SK-N-MC (cell line): ENCODE results near the gene ADPGK.
A peak's percentile ranks its signal among the peaks of the same experiment; 100 is the strongest.

Experiments
- DNase-seq: peaks from one replicate; pipeline ENCODE4 v3.0.0-alpha.2; 2011; ENCODE audit warnings: low read depth, low spot score
- H3K27ac ChIP-seq: fragments of 200-600 bp; sonication (generic); 2 replicates; pipeline ENCODE4 v1.5.1; 2016; ENCODE audit warnings: mixed run types
- H3K36me3 ChIP-seq: fragments of 200-600 bp; sonication (generic); 2 replicates; pipeline ENCODE4 v1.6.1; 2017; ENCODE audit warnings: antibody characterized with exemption, low read length, mixed read lengths; ENCODE audit not compliant: insufficient read depth
- H3K4me3 ChIP-seq: fragments of 200-600 bp; sonication (generic); 2 replicates; pipeline ENCODE4 v1.5.1; 2016
- H3K9ac ChIP-seq: fragments of 200-600 bp; sonication (generic); 2 replicates; pipeline ENCODE4 v1.8.0; 2017; ENCODE audit warnings: mixed run types, mixed read lengths; ENCODE audit not compliant: insufficient read length
- H3K9me3 ChIP-seq: fragments of 200-600 bp; sonication (generic); 2 replicates; pipeline ENCODE4 v1.6.1; 2017; ENCODE audit warnings: low read depth, mild to moderate bottlenecking, antibody characterized with exemption, low read length, moderate library complexity, mixed read lengths
- EZH2 ChIP-seq: fragments of 200-600 bp; sonication (generic); IDR thresholded peaks from one replicate; pipeline ENCODE4 v1.6.1; 2017; ENCODE audit warnings: antibody characterized with exemption
- FOXP2 ChIP-seq: optimal IDR thresholded peaks from 2 replicates; pipeline ENCODE3; 2011; ENCODE audit warnings: mild to moderate bottlenecking, moderate library complexity; ENCODE audit not compliant: insufficient read depth; ENCODE audit errors: extremely low read length, control extremely low read depth
- POLR2AphosphoS5 ChIP-seq: IDR thresholded peaks from 2 replicates; pipeline ENCODE4 v1.6.1; 2012; ENCODE audit warnings: mild to moderate bottlenecking, low read depth, low read length, borderline replicate concordance

Gene ADPGK

GRCh38 chr15:72784456-72784876, 908 bp upstream of the ADPGK start:
- H3K4me3 ChIP-seq, result peak overlapping the region; percentile 88
- H3K9me3 ChIP-seq, result no peaks in the 10 kb centered on the region
- no peak for TF ChIP-seq EZH2
- no peak for TF ChIP-seq FOXP2
- no peak for TF ChIP-seq POLR2AphosphoS5
- H3K36me3 ChIP-seq, result 0 out of 2 replicates have a peak, but pooled peaks cover 3% of the 10 kb centered on the region
- H3K9ac ChIP-seq, result peak overlapping the region; percentile 86
- no peak for DNase-seq
- peak overlapping the region; percentile 86 for H3K27ac ChIP-seq

- 0 out of 2 replicates have a peak, but pooled peaks cover 3% of the 10 kb centered on the region for H3K36me3 ChIP-seq
- DNase-seq, result no peak
- H3K27ac ChIP-seq, result no peak overlapping the region
- peak overlapping the region; percentile 88 for H3K4me3 ChIP-seq
- TF ChIP-seq EZH2 (no peak), POLR2AphosphoS5 (no peak), FOXP2 (no peak)
- no peaks in the 10 kb centered on the region for H3K9me3 ChIP-seq
- H3K9ac ChIP-seq, result peak overlapping the region; percentile 86
These were observed 436 bp downstream of the ADPGK start for GRCh38 chr15:72783004-72783639.

- peak overlapping the region; percentile 86 for H3K9ac ChIP-seq
- DNase-seq, result no peak
- H3K9me3 ChIP-seq, result no peaks in the 10 kb centered on the region
- no peak overlapping the region for H3K27ac ChIP-seq
- no peak for TF ChIP-seq FOXP2
- no peak for TF ChIP-seq EZH2
- no peak for TF ChIP-seq POLR2AphosphoS5
- peak overlapping the region; percentile 88 for H3K4me3 ChIP-seq
- 0 out of 2 replicates have a peak, but pooled peaks cover 3% of the 10 kb centered on the region for H3K36me3 ChIP-seq
These were observed 1.1 kb downstream of the ADPGK start for GRCh38 chr15:72782274-72783003.

DNA sequence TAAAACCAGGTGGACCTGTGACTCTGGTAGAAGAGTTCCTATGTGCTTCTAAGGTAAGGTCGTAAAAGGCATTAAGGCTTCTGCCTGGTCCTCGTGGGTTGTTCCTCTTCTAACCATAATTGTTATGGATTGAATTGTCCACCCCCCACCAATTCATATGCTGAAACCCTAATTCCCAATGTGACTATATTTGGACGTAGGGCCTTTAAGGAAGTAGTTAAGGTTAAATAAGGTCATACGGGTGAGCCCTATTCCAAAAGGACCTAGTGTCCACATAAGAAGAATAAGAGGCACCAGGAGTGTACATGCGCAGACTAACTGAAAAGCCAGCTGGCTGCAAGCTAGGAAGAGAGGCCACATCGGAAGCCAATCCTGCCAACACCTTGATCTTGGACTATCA, 1.9 kb downstream of the ADPGK start:
- Histone ChIP-seq H3K4me3 (no peak overlapping the region; the same call in 1 of the 2 replicates), H3K36me3 (0 out of 2 replicates have a peak, but pooled peaks cover 3% of the 10 kb centered on the region), H3K9me3 (no peaks in the 10 kb centered on the region), H3K27ac (no peak overlapping the region), H3K9ac (no peak overlapping the region)
- no peak for TF ChIP-seq EZH2
- no peak for TF ChIP-seq POLR2AphosphoS5
- no peak for TF ChIP-seq FOXP2
- no peak for DNase-seq

DNA sequence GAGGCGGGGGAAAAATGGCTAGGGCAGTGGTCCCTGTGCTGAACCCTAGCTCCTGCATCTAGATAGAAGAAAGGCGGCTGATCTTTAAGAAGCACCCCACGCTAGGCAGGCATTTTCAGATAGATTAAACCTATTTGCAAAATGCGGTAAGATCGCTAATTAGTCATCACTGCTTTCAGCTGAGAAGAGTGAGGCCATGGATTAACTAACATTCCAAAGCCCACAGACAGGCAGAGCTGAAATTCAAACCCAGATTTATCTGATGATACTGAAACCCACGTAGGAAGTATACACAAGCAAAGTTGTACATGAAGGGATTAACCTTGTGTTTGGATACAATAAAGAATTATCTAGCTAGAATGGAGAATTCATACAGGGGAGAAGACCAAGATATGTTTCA, 4.8 kb downstream of the ADPGK start:
- Histone ChIP-seq H3K9ac (no peak overlapping the region), H3K27ac (no peak overlapping the region), H3K4me3 (no peak overlapping the region), H3K9me3 (no peaks in the 10 kb centered on the region), H3K36me3 (peaks cover 11% of the 10 kb centered on the region)
- TF ChIP-seq POLR2AphosphoS5 (no peak), FOXP2 (no peak), EZH2 (no peak)
- no peak for DNase-seq

- TF ChIP-seq EZH2, result no peak
- H3K4me3 ChIP-seq, result no peak overlapping the region
- peaks cover 22% of the 10 kb centered on the region for H3K36me3 ChIP-seq
- H3K27ac ChIP-seq, result no peak overlapping the region
- H3K9me3 ChIP-seq, result no peaks in the 10 kb centered on the region
- H3K9ac ChIP-seq, result no peak overlapping the region
- no peak for DNase-seq
These were observed 8.7 kb downstream of the ADPGK start for GRCh38 chr15:72774696-72775383.

- TF ChIP-seq FOXP2, result no peak
- TF ChIP-seq EZH2, result no peak
- TF ChIP-seq POLR2AphosphoS5, result no peak
- no peak overlapping the region for H3K9ac ChIP-seq
- no peak for DNase-seq
- no peak overlapping the region for H3K4me3 ChIP-seq
- H3K27ac ChIP-seq, result no peak overlapping the region
- H3K36me3 ChIP-seq, result peaks cover 56% of the 10 kb centered on the region
- peaks cover 3% of the 10 kb centered on the region; the same call in 1 of the 2 replicates for H3K9me3 ChIP-seq
These were observed 12.2 kb downstream of the ADPGK start for GRCh38 chr15:72771329-72771725.

GRCh38 chr15:72770673-72771328, 12.8 kb downstream of the ADPGK start:
- peaks cover 3% of the 10 kb centered on the region; the same call in 1 of the 2 replicates for H3K9me3 ChIP-seq
- TF ChIP-seq EZH2 (no peak), POLR2AphosphoS5 (no peak), FOXP2 (no peak)
- H3K36me3 ChIP-seq, result peaks cover 61% of the 10 kb centered on the region
- no peak overlapping the region for H3K9ac ChIP-seq
- H3K4me3 ChIP-seq, result no peak overlapping the region
- H3K27ac ChIP-seq, result no peak overlapping the region
- DNase-seq, result no peak
